IPS-20b (cell line): ENCODE measurements around the gene LRRC4B.
A peak's percentile ranks its signal among the peaks of the same experiment; 100 is the strongest.

ENCODE experiments used
- H3K27ac ChIP-seq: one replicate; pipeline ENCODE4 v1.5.1; 2013; ENCODE audit warnings: low read length
- H3K27me3 ChIP-seq: 2 replicates; pipeline ENCODE4 v1.6.1; 2013; ENCODE audit warnings: mild to moderate bottlenecking, low read length, inconsistent platforms; ENCODE audit not compliant: insufficient read depth
- H3K36me3 ChIP-seq: 2 replicates; pipeline ENCODE4 v1.6.1; 2013; ENCODE audit warnings: low read depth, mild to moderate bottlenecking, inconsistent platforms, low read length, moderate library complexity; ENCODE audit not compliant: insufficient read depth
- H3K4me1 ChIP-seq: 2 replicates; pipeline ENCODE4 v1.6.1; 2013; ENCODE audit warnings: mild to moderate bottlenecking, control low read depth, inconsistent platforms, low read length, moderate library complexity; ENCODE audit not compliant: insufficient read depth
- H3K4me3 ChIP-seq: 2 replicates; pipeline ENCODE4 v1.5.1; 2013; ENCODE audit warnings: mild to moderate bottlenecking, low read length, inconsistent platforms
- H3K9ac ChIP-seq: 2 replicates; pipeline ENCODE4 v1.6.1; 2013; ENCODE audit warnings: low read depth, mild to moderate bottlenecking, inconsistent platforms, low read length, moderate library complexity
- H3K9me3 ChIP-seq: 2 replicates; pipeline ENCODE4 v1.6.1; 2013; ENCODE audit warnings: mild to moderate bottlenecking, low read depth, low read length, inconsistent platforms; ENCODE audit not compliant: insufficient read depth

LRRC4B gene

DNA sequence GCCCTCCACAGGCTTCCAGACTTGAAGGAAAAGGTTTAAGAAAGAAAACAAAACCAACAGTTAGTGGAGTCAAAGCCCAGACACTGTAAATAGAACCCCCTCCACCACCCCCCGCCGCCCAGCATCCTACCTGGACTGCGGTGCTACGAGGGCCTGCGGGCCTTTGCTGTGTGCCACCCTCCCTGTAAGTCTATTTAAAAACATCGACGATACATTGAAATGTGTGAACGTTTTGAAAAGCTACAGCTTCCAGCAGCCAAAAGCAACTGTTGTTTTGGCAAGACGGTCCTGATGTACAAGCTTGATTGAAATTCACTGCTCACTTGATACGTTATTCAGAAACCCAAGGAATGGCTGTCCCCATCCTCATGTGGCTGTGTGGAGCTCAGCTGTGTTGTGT, 85.3 kb downstream of the LRRC4B start:
- no peak overlapping the region for H3K9ac ChIP-seq
- peaks cover 19% of the 10 kb centered on the region; the same call in 1 of the 2 replicates for H3K36me3 ChIP-seq
- H3K27me3 ChIP-seq: peaks cover 15% of the 10 kb centered on the region
- no peak overlapping the region for H3K4me3 ChIP-seq
- no peak overlapping the region for H3K27ac ChIP-seq
- no peaks in the 10 kb centered on the region for H3K4me1 ChIP-seq
- H3K9me3 ChIP-seq: peaks cover 51% of the 10 kb centered on the region

DNA sequence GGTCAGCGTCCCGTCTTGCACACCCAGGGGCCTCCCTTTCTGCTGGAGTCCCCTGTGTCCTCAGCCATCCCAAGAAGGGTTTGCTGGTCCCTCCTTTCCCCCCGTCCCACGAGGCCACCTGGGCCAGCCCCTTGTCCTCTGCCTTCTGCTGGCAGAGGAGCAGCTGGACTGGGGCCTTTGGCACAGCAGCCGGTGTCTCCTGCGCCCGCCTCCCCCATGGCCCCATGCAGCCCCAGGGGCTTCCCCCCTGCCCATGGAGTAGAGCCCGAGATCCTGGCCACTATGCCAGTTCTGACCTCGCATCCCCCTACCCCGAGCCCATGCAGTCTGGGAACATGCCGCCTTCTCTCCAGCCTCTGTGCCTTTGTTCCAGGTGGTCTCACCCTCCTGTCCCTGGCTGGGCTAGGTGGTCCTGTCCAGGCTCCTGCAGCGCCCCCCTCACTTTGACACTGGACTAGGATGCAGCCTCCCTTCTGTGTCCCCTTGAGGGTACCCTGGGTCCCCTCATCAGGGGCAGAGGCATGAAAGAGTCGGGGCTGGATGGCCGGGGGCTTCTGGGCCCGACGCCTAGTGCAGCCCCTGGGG, 85.9 kb downstream of the LRRC4B start:
- H3K27me3 ChIP-seq: peaks cover 10% of the 10 kb centered on the region
- H3K9ac ChIP-seq: no peak overlapping the region
- H3K27ac ChIP-seq: no peak overlapping the region
- peaks cover 19% of the 10 kb centered on the region; the same call in 1 of the 2 replicates for H3K36me3 ChIP-seq
- H3K4me1 ChIP-seq: no peaks in the 10 kb centered on the region
- H3K4me3 ChIP-seq: no peak overlapping the region
- peaks cover 51% of the 10 kb centered on the region for H3K9me3 ChIP-seq

DNA sequence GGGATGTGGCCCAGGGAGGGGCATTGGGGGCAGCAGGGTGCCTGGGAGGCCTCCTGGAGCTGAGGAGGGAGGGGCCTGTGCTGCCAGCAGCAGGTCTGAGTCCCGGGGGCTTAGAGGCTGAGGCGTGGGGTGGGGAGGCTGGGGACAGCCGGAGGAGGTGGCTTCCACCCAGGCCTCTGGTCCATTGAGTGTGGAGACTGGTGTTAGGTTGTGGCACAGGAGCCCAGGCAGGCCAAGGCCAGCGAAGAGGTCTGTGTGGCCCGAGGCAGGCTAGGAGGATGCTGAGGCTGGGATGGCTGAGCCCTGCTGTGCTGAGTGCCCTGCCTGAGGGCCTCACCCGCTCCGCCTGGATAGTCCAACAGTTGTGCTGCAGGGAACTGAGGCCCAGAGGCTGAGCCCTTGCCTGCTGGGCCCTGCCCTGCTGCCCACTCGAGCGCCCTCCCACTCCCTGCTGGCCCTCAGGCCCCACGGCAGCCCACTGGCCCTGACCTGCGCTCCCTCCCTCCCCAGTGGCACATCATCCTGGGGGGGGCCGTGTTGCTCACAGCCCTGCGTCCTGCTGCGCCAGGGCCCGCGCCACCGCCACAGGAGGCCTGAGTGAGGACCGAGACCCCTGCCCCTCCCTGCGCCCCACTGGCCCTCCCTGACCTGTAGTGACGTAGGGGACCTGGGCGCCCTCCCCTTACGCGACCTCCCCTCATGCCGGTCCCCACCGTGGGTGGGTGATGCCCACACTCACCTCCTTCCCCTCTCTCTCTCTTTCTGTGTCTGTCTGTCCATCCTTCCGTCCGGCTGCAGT, 86.7 kb downstream of the LRRC4B start:
- H3K9me3 ChIP-seq: peaks cover 44% of the 10 kb centered on the region
- no peak overlapping the region for H3K27ac ChIP-seq
- no peak overlapping the region for H3K4me3 ChIP-seq
- peaks cover 1% of the 10 kb centered on the region; the same call in 1 of the 2 replicates for H3K27me3 ChIP-seq
- H3K36me3 ChIP-seq: peaks cover 19% of the 10 kb centered on the region; the same call in 1 of the 2 replicates
- no peaks in the 10 kb centered on the region for H3K4me1 ChIP-seq
- no peak overlapping the region for H3K9ac ChIP-seq

DNA sequence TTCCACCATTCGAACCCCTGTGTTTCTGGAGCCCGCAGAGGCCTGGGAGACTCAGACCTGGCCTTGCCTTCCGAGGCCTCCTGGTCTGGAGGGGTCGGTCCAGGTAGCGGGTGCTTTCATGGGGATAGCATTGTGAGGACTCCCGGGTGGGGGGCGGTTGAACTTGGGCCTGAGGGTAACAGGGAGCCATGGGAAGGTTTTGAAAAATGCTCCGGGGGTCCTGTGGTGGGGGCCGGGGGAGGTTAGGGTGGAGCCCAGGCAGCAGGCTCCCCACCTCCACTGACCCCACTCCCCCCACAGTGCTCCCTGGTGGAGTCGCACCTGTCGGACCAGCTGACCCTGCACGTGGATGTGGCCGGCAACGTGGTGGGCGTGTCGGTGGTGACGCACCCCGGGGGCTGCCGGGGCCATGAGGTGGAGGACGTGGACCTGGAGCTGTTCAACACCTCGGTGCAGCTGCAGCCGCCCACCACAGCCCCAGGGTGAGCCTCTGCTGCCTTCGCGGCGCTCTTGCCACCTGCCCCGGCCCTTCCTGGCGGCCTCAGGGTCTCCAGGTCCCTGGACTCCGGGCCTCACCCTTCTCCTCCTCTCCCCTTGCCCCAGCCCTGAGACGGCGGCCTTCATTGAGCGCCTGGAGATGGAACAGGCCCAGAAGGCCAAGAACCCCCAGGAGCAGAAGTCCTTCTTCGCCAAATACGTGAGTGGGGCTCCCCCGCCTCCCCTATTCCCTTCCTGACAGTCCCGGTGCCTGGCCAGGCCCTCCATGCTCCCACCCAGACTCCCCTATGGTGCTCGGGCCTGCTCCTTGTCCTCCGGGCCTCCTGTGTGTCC, 87.7 kb downstream of the LRRC4B start:
- Histone ChIP-seq H3K27ac (no peak overlapping the region), H3K9me3 (peaks cover 33% of the 10 kb centered on the region), H3K36me3 (peaks cover 19% of the 10 kb centered on the region; the same call in 1 of the 2 replicates), H3K4me1 (no peaks in the 10 kb centered on the region), H3K9ac (no peak overlapping the region), H3K27me3 (no peaks in the 10 kb centered on the region), H3K4me3 (no peak overlapping the region)

DNA sequence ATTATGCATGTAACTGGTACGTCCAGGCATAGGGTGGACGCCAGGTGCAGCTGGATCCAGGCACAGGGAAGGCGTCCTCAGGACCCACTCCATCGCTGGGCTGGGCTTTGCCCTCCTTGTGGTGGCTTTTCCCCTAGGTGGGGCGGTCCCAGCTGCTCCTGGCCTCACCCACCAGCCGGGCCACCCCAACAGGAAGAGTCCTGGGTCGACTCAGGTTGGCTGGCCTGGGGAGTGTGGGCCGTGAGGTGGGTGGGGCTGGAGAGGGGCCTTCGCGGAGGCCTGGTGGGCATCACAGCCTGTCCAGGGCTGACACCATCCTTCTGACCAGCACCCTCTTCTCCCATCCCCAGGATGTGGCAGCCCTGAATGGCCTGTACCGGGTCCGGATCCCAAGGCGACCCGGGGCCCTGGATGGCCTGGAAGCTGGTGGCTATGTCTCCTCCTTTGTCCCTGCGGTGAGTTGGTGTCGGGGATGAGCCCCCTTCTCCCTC, 88.4 kb downstream of the LRRC4B start:
- H3K9me3 ChIP-seq: peaks cover 30% of the 10 kb centered on the region
- H3K36me3 ChIP-seq: peaks cover 19% of the 10 kb centered on the region; the same call in 1 of the 2 replicates
- no peak overlapping the region for H3K27ac ChIP-seq
- H3K9ac ChIP-seq: no peak overlapping the region
- no peaks in the 10 kb centered on the region for H3K4me1 ChIP-seq
- H3K4me3 ChIP-seq: no peak overlapping the region
- no peaks in the 10 kb centered on the region for H3K27me3 ChIP-seq

DNA sequence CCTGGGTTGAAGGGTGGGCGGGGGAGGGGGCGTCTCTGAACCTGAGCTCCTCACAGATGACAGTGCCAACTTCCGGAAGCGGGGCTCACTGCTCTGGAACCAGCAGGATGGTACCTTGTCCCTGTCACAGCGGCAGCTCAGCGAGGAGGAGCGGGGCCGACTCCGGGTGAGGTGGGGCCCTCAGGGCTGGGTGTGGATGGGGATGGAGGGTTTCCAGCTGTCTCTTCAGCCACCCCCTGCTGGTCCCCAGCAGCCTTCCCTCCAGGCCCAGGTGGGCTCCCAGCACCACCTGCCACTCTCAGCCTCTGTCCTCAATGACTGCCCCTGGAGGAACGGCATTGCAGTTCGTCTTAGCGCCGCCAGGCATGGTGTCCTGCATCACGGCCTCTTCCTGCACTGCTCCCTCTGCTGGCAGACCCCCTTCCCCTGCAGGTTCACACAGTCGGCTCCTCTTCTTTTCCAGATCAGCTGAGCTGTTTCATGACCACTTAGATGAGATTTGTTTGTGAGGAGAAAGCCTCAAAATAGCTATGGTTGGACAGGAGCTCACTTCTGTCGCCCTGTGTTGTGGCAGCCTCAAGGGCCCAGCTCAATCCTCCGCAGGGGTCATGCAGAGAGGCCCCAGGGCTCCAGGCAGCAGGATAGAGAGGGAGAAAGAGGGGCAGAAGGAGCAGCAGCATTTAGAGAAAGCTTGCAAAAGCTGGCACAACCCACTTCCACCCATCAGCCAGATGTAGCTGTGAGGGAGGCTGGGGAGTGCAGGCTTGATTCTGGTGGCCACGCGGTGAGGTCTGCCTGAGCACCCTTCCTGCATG, 89.1 kb downstream of the LRRC4B start:
- Histone ChIP-seq H3K9me3 (peaks cover 30% of the 10 kb centered on the region), H3K27me3 (no peaks in the 10 kb centered on the region), H3K9ac (no peak overlapping the region), H3K27ac (no peak overlapping the region), H3K4me1 (no peaks in the 10 kb centered on the region), H3K36me3 (peaks cover 19% of the 10 kb centered on the region; the same call in 1 of the 2 replicates), H3K4me3 (no peak overlapping the region)

DNA sequence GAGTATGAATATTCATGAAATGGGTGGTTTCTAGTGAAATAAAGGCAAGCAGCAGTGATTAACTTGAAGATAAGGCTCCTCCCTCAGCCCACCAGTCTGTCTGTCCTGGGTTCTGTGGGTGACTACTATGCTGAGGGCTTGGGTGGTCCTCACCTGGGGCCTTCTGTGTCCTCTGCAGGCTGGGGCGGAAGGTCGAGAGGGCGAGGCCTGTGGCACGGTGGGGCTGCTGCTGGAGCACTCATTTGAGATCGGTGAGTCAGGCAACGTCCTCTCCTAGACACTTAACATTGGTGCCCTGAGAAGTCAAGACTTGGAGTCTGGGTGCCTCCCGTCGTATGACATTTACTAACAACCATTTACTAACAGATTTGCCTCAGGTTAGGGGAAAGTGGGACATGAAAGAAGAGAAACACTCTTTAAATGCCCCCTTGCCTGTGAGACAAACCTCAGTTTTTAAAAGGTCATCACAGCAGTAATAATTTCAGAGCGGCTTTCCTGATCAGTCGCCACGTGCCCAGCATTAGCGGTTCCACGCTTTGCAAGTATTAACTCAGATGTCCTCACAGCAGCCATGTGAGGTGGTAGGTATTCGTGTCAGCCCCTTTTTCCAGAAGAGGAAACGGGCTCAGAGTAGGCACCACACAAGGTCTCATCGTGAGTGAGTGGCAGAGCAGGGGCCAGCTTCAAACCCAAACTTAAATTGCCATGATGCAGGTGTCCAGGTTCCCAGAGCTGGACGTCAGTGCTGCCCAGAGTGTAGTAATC, 90.3 kb downstream of the LRRC4B start:
- no peak overlapping the region for H3K27ac ChIP-seq
- H3K36me3 ChIP-seq: peaks cover 15% of the 10 kb centered on the region; the same call in 1 of the 2 replicates
- H3K9me3 ChIP-seq: peaks cover 31% of the 10 kb centered on the region
- no peak overlapping the region for H3K4me3 ChIP-seq
- H3K4me1 ChIP-seq: no peaks in the 10 kb centered on the region
- H3K9ac ChIP-seq: no peak overlapping the region
- no peaks in the 10 kb centered on the region for H3K27me3 ChIP-seq

DNA sequence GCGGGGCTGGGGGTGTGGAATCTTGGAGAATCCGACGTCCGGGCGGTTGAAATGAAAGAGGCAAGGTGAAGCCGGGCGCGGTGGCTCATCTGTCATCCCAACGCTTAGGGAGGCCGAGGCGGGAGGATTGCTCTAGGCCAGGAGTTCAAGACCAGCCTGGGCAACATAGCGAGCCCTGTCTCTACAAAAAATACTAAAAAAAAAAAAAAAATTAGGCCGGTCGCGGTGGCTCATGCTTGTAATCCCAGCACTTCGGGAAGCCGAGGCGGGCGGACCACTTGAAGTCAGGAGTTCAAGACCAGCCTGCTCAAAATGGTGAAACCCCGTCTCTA, 91.4 kb downstream of the LRRC4B start:
- Histone ChIP-seq H3K27ac (no peak overlapping the region), H3K9ac (peak overlapping the region; percentile 91; the same call in 1 of the 2 replicates), H3K27me3 (no peaks in the 10 kb centered on the region), H3K4me1 (no peaks in the 10 kb centered on the region), H3K4me3 (peak overlapping the region; percentile 89; the same call in 1 of the 2 replicates), H3K36me3 (peaks cover 12% of the 10 kb centered on the region; the same call in 1 of the 2 replicates), H3K9me3 (peaks cover 33% of the 10 kb centered on the region)

DNA sequence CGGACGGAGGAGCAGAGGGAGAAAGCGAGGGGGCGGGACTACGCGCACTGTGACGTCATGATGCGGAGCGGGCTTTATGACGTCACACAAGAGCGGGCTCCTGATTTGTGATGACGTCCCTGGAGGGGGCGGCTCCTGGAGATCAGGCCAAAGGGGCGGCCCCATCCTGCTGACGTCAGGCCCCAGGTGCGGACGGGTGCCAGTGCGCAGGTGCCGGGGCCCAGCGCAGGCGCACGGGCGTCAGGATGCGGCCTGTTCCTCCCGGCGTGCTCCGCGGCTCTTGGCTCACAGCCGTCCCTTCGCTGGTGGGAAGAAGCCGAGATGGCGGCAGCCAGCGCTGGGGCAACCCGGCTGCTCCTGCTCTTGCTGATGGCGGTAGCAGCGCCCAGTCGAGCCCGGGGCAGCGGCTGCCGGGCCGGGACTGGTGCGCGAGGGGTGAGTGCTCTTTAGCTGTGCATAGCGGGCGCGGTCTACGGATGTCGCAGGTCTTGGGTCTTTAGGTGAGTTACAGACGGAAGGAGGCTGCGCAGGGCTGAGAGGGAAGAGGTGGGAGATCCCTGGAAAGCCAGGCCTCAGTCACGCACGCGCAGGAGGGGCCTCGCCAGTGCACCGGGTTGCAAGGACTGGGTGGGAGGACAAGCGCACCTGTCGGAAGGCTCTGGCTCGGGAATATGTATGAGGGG, 91.9 kb downstream of the LRRC4B start, which contains the start of the genes EMC10 and GARIN5A:
EMC10 (plus strand) TSS at position 284 of the 683 bp plus-strand sequence; CDS start at position 322, 38 bp downstream.
GARIN5A (minus strand) TSS at position 625 of the 683 bp plus-strand sequence; CDS start at position 165, 460 bp downstream.
- Histone ChIP-seq H3K27me3 (no peaks in the 10 kb centered on the region), H3K9me3 (peaks cover 38% of the 10 kb centered on the region), H3K4me3 (peak within 1 kb of the TSS; percentile 89), H3K4me1 (no peaks in the 10 kb centered on the region), H3K27ac (peak within 1 kb of the TSS; percentile 65), H3K36me3 (peaks cover 12% of the 10 kb centered on the region; the same call in 1 of the 2 replicates), H3K9ac (peak within 1 kb of the TSS; percentile 91)

DNA sequence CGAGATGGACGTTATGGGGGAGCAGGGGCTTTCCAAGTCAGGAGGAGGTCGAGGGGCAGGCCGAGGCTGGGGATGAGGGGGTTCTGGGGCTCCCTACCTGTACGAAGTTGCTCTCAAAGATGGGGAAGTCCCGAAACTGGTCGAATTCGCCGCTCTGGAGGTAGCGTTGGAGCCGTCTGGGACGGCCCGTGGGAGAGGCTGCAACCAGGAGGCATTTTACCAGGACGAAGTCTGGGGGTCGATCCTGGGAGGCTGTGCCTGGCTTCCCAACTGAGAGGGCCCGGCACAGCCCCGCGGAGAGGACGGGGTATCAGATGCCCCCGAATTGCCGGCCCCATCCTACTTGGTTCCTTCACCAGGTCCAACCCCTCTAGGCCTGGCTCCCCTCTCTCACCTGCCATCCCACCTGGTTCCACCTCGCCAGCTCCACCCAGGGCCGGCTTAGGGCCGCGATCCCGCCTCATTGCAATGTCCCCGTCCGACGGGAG, 92.5 kb downstream of the LRRC4B start:
- H3K4me3 ChIP-seq: peak overlapping the region; percentile 40; the same call in 1 of the 2 replicates
- H3K4me1 ChIP-seq: no peaks in the 10 kb centered on the region
- no peak overlapping the region for H3K27ac ChIP-seq
- H3K9me3 ChIP-seq: peaks cover 39% of the 10 kb centered on the region
- peaks cover 12% of the 10 kb centered on the region; the same call in 1 of the 2 replicates for H3K36me3 ChIP-seq
- H3K27me3 ChIP-seq: no peaks in the 10 kb centered on the region
- no peak overlapping the region for H3K9ac ChIP-seq
